Measurements from ENCODE around the gene UBE2V1. TPM values are rescaled to one million over a fixed set of nuclear protein-coding genes. Genes with fewer than 3 reads are reported as not detected.

UBE2V1 gene
- total and polyA plus RNA-seq, 2 experiments from 2014 or later: 64.0 to 112 TPM

GRCh38 chr20:50095476-50096078 lies 17.4 kb downstream of the UBE2V1 start:
- Histone ChIP-seq H4K20me1 (ENCODE audit: insufficient read depth, poor library complexity, severe bottlenecking) (peaks cover 43% of the 10 kb centered on the region), H3K4me3 (no peak overlapping the region), H3K79me2 (peaks cover 98% of the 10 kb centered on the region), H3K9me3 (ENCODE audit: low read depth) (no peaks in the 10 kb centered on the region), H3K4me1 (ENCODE audit: insufficient read depth) (peaks cover 23% of the 10 kb centered on the region), H3K9me2 (replicated peaks; ENCODE audit: insufficient read depth) (no peaks in the 10 kb centered on the region), H3K4me2 (no peak overlapping the region), H3K27me3 (no peaks in the 10 kb centered on the region), H3K27ac (peak overlapping the region; percentile 56), H3K36me3 (replicated peaks; ENCODE audit: insufficient read depth, low read depth) (no peaks in the 10 kb centered on the region), H2AFZ (no peak overlapping the region)
- 84% methylated on average over 4 of the region's 4 CpGs for WGBS (ENCODE audit: low lambda C conversion rate, missing lambda C conversion rate)
- TF ChIP-seq EZH2phosphoT487 (IDR thresholded peaks at IDR 0.05; ENCODE audit: low read depth, severe bottlenecking, unreplicated experiment) (no peak), CTCF (IDR thresholded peaks at IDR 0.05; ENCODE audit: poor library complexity) (no peak), EZH2 (IDR thresholded peaks at IDR 0.05; ENCODE audit: borderline replicate concordance) (no peak)
- no peak for DNase-seq (ENCODE audit: low spot score)

DNA sequence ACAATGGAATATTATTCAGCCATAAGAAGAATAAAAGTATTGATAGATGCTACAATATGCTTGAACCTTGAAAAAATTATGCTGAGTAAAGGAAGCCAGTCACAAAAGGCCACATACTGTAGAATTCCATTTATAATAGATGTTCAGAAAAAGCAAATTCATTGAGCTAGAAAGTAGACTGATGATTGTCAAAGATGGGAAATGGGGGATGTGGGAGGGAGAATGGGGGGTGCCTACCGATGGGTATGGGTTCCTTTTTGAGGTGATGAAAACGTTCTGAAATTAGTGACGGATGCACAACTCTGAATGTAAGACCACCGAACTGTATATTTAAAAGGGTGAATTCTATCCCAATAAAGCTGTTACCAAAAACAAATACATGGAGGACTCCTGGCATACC lies 18.4 kb downstream of the UBE2V1 start:
- H3K9me2 ChIP-seq (replicated peaks; ENCODE audit: insufficient read depth): no peaks in the 10 kb centered on the region
- no peaks in the 10 kb centered on the region for H3K36me3 ChIP-seq (replicated peaks; ENCODE audit: insufficient read depth, low read depth)
- H3K4me1 ChIP-seq (ENCODE audit: insufficient read depth): peaks cover 15% of the 10 kb centered on the region
- H3K27me3 ChIP-seq: no peaks in the 10 kb centered on the region
- DNase-seq (ENCODE audit: low spot score): no peak
- no peak overlapping the region for H3K27ac ChIP-seq
- 89% methylated on average over 4 of the region's 4 CpGs for WGBS (ENCODE audit: low lambda C conversion rate, missing lambda C conversion rate)
- H3K9me3 ChIP-seq (ENCODE audit: low read depth): no peaks in the 10 kb centered on the region
- peaks cover 40% of the 10 kb centered on the region for H4K20me1 ChIP-seq (ENCODE audit: insufficient read depth, poor library complexity, severe bottlenecking)
- H3K4me2 ChIP-seq: no peak overlapping the region
- no peak for TF ChIP-seq CTCF (IDR thresholded peaks at IDR 0.05; ENCODE audit: poor library complexity)
- no peak for TF ChIP-seq EZH2phosphoT487 (IDR thresholded peaks at IDR 0.05; ENCODE audit: low read depth, severe bottlenecking, unreplicated experiment)
- no peak for TF ChIP-seq EZH2 (IDR thresholded peaks at IDR 0.05; ENCODE audit: borderline replicate concordance)
- peaks cover 97% of the 10 kb centered on the region for H3K79me2 ChIP-seq
- no peak overlapping the region for H2AFZ ChIP-seq
- no peak overlapping the region for H3K4me3 ChIP-seq

DNA sequence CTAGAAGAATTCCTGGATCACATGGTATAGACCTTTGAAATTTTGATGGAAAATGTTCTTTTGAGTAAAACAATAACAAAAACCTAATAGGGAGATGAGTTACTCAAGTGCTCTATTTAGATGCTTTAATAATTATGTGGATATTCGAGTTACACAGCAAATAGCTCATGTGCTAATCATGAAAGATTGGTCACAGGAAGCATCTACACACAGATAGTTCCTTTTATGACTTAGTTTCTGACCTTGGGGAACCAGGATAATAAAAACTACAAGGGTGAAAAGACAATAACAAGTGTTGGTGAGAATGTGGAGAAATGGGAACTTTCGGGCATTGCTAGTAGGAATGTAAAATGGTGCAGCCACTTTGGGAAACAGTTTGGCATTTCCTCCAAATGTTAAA lies 19.7 kb downstream of the UBE2V1 start:
- H2AFZ ChIP-seq: no peak overlapping the region
- H3K27ac ChIP-seq: peak overlapping the region; percentile 1
- H3K79me2 ChIP-seq: peaks cover 90% of the 10 kb centered on the region
- no peak for DNase-seq (ENCODE audit: low spot score)
- peaks cover 27% of the 10 kb centered on the region for H4K20me1 ChIP-seq (ENCODE audit: insufficient read depth, poor library complexity, severe bottlenecking)
- H3K4me3 ChIP-seq: no peak overlapping the region
- no peaks in the 10 kb centered on the region for H3K27me3 ChIP-seq
- TF ChIP-seq EZH2phosphoT487 (IDR thresholded peaks at IDR 0.05; ENCODE audit: low read depth, severe bottlenecking, unreplicated experiment): no peak
- TF ChIP-seq EZH2 (IDR thresholded peaks at IDR 0.05; ENCODE audit: borderline replicate concordance): no peak
- TF ChIP-seq CTCF (IDR thresholded peaks at IDR 0.05; ENCODE audit: poor library complexity): no peak
- WGBS (ENCODE audit: low lambda C conversion rate, missing lambda C conversion rate): 91% methylated on average over 2 of the region's 2 CpGs
- no peak overlapping the region for H3K4me2 ChIP-seq
- H3K9me3 ChIP-seq (ENCODE audit: low read depth): no peaks in the 10 kb centered on the region
- peaks cover 3% of the 10 kb centered on the region for H3K4me1 ChIP-seq (ENCODE audit: insufficient read depth)
- no peaks in the 10 kb centered on the region for H3K9me2 ChIP-seq (replicated peaks; ENCODE audit: insufficient read depth)
- H3K36me3 ChIP-seq (replicated peaks; ENCODE audit: insufficient read depth, low read depth): no peaks in the 10 kb centered on the region
